D721Med (cell line): ENCODE results near the gene DYSF.

Source experiments
- DNase-seq: peaks from one replicate; pipeline ENCODE4 v3.0.0; 2011; ENCODE audit warnings: low spot score; ENCODE audit not compliant: insufficient read length
- FAIRE-seq: peaks from 2 replicates; lab custom pipeline; 2011; peaks lifted over from hg19 to GRCh38; lab: Jason Lieb, UNC
- TF ChIP-seq, protein P1 (sequence below): IDR thresholded peaks from 2 replicates; pipeline ENCODE4 v1.5.1; 2012; ENCODE audit warnings: mild to moderate bottlenecking, control low read depth; ENCODE audit not compliant: insufficient read depth; ENCODE audit errors: missing control alignments

The DYSF gene

DNA sequence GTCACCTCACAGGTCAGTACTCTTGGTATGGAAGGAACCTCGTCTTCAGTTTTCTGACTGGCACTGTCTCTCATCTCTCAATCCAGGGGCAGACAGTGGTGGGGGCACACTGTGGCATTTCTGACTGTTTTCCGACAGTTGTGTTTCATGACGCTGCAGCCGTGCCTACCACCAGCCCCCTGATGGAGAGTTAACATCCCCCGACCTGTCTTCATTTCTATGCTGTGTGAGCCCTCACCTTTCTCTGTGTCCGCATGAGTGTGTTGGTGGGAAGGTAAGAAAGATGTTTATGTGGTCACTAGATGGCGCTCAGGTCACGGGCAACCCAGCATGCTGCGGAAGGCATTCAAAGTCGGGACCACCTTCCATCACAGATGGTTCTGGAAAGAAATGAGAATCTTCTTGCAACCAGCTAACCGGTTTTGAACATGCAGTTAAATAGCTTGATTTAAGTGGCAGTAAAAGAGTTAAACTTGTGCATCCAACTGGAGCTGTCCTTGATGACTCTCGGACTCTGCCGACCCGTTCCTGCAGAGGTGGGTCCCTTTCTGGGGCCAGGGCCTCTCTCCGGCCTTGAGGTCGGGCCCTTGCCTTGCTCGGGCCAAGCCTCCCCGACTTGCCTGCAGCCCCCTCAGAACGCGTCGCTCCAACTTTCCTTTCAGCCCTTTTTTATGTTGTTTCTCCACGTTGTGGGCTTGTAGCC is 92.4 kb downstream of the DYSF start:
- FAIRE-seq (no peak), DNase-seq (peak; percentile 90)
- TF ChIP-seq, protein P1, sequence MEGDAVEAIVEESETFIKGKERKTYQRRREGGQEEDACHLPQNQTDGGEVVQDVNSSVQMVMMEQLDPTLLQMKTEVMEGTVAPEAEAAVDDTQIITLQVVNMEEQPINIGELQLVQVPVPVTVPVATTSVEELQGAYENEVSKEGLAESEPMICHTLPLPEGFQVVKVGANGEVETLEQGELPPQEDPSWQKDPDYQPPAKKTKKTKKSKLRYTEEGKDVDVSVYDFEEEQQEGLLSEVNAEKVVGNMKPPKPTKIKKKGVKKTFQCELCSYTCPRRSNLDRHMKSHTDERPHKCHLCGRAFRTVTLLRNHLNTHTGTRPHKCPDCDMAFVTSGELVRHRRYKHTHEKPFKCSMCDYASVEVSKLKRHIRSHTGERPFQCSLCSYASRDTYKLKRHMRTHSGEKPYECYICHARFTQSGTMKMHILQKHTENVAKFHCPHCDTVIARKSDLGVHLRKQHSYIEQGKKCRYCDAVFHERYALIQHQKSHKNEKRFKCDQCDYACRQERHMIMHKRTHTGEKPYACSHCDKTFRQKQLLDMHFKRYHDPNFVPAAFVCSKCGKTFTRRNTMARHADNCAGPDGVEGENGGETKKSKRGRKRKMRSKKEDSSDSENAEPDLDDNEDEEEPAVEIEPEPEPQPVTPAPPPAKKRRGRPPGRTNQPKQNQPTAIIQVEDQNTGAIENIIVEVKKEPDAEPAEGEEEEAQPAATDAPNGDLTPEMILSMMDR, result peak; percentile 70

DNA sequence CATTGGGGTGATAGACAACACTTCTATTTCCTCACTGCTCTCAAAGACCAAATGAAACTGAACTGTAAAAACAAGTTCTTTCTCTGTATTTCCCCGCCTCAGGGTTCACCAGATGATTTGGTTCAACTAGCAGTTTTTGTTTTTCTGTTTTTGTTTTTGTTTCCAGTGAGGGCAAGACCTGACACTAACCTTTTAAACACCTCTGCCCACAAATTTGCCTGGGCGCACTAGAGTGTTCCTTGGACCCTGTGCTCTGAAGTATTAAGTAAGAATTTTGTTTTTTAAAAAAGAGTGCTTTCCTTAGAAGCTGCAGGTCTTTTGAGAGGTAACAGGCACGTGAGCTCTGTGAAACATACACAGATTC is 92.9 kb downstream of the DYSF start:
- TF ChIP-seq, protein P1, result no peak
- FAIRE-seq (no peak), DNase-seq (no peak)

DNA sequence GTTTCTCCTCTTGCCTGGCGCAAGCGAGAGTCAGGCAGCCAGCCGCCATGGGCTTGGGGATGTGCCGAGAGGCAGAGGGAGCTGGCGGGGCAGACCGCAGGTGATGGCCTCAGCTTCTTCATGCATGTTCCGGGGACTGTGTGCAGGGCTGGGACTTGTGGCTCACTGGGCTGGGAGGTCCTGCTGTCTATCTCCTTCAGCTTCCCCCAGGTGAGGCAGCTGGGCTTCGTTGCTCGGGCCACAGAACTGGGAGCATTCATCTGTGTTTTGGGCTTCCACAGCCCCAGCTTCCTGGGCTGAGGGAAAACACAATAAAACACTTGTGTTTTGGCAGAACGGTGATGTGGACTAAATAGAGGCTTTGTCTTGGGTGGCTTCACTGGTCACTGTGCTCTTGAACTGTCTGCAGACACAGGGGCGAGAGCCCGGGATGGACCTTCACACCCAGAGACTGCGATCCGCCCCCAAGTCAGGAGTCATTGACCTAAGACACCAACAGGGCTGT is 93.5 kb downstream of the DYSF start:
- no peak for FAIRE-seq
- TF ChIP-seq, protein P1, result no peak
- no peak for DNase-seq

DNA sequence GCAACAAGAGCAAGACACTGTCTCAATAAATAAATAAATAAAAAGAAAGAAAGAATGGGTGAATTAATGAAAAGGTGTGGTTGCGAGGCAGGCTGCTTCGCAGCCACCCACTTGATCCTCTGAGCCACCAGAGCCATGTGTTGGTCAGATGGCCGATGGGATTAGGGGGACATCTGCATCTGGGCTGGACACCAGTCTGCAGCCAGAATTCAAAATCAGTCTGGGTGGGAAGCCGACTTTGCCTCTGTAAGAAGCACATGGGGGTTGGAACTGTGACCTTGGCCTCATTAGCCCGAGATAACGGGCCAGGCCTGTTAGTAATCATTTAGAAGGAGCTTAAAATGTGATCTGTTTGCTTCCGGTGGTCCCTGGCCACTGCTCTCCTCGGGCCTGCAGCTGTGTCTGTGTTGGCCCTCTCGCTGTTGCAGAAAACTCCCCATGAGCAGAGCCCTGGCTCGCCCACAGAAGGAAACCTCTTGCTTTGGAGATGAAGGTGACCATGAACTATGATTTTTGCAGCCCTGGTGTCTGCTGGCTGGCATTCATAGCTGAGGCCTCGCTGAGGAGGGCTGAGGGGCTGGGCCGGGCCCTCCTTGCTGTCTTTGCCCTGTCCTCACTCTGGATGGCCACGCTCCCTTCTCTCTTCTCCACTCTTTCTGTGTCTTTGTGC is 94.4 kb downstream of the DYSF start:
- FAIRE-seq (no peak), DNase-seq (no peak)
- TF ChIP-seq, protein P1, result no peak

DNA sequence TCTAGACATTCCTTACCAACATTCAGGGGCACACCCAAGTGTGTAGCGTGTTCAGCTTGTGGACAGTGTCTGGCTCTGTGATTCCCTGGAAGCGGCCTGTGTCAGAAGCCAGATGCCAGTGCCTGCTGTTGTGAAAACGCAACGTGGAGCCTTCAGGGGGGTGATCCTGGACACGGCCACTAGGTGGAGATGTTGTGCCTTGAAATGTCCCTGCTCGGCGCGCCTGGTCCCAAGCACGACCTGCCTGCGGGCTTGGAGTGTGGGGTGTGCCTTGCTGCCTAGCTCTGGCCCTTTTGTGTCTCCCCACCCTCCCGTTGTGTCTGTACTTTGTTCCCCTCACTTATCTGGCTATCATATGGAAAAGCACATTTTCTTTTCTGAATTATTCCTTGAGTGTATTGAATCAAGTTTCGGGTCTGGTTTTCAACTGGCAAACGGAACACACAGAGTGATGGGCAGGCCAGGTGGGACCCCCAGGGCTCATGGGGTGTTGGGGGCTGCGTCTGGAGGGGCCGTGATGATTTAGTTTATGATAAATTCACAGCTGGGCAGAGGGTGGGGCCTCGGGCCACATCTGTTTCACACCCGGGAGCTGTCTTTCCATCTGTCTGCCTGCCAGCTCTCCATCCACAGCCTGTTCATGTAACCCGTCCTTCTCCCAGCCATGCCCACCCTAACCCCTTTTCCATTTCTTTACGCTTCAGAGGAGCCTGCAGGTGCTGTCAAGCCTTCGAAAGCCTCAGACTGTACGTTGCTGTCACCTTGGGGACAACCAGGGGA is 95.5 kb downstream of the DYSF start:
- DNase-seq (no peak), FAIRE-seq (no peak)
- TF ChIP-seq, protein P1, result peak; percentile 55

DNA sequence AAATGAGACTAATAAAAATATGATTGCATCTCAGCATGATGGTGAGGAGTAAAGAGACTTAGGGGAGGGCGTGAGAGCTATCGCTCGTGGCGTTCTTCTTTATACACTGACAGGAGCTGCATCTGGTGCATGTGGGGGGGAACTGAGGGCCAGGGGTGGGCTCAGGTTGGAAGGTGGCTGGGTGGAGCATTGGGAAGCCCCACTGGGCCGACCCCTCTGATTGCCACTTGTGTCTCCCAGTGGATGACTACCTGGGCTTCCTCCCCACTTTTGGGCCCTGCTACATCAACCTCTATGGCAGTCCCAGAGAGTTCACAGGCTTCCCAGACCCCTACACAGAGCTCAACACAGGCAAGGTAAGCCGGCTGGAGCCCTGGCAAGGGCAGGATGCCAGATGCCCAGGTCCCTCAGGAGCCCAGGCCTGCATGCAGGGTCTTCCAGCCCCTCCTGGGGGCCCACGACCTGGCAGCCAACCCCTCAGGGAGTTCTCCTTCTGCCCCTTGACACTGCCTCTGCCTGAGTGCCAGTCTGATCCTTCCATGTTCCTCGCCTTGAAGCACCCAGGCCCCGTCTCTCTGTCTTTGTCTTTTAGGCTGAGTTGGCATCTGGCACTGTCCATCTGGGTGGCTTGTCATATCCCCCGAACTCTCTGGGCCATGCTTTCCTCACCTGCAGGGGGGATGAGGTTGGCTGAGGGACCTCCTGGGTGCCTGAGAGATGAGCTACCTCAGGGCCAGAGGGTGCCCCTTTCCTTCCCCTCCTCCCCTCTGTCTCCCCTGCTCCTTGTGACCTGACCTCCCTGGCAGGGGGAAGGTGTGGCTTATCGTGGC is 97.7 kb downstream of the DYSF start:
- DNase-seq (no peak), FAIRE-seq (no peak)
- TF ChIP-seq, protein P1, result no peak
